Liver (tissue), 3 donors: Measurements from ENCODE around the gene RASA3.

Experiments used
- ATF3 ChIP-seq: IDR thresholded peaks from 2 replicates; pipeline ENCODE4 v1.6.1; 2016; ENCODE audit warnings: antibody characterized with exemption
- CTCF ChIP-seq: fragments of 150-350 bp; IDR thresholded peaks from 2 replicates; pipeline ENCODE4 v1.5.1; 2017; ENCODE audit warnings: improper control_type of control experiment, low read depth, low read length; ENCODE audit not compliant: missing input control
- EGR1 ChIP-seq, 2 donors: IDR thresholded peaks; 2 replicates each; pipeline ENCODE4 v1.6.1; 2016 to 2018; ENCODE audit warnings: antibody characterized with exemption in 2 of 2, low read depth in 2 of 2
- FOXA1 ChIP-seq: IDR thresholded peaks from 2 replicates; pipeline ENCODE4 v1.6.1; 2016; ENCODE audit warnings: antibody characterized with exemption
- JUND ChIP-seq, 2 donors: IDR thresholded peaks; 2 replicates each; pipeline ENCODE4 v1.6.1; 2016; ENCODE audit warnings: antibody characterized with exemption in 2 of 2
- MAX ChIP-seq: IDR thresholded peaks from 2 replicates; pipeline ENCODE4 v1.6.1; 2016; ENCODE audit warnings: antibody characterized with exemption
- NR2F2 ChIP-seq: IDR thresholded peaks from 2 replicates; pipeline ENCODE4 v1.6.1; 2016; ENCODE audit warnings: antibody characterized with exemption
- REST ChIP-seq: IDR thresholded peaks from 2 replicates; pipeline ENCODE4 v1.6.1; 2016; ENCODE audit warnings: antibody characterized with exemption, mild to moderate bottlenecking
- donor health status: healthy.
- donor health status: healthy.

GRCh38 chr13:114130131-114130836, 2.1 kb downstream of the RASA3 start:
- TF ChIP-seq REST, result no peak
- no peak for TF ChIP-seq EGR1 (IDR thresholded peaks at IDR 0.05; ENCODE audit: low read depth in 2 of 2)
- no peak for TF ChIP-seq FOXA1
- no peak for TF ChIP-seq CTCF
- TF ChIP-seq ATF3, result no peak
- TF ChIP-seq NR2F2, result no peak
- no peak for TF ChIP-seq JUND (IDR thresholded peaks at IDR 0.05)
- no peak for TF ChIP-seq MAX
